T-helper 2 cell treated with Interferon-gamma antibody and Interleukin-4, amounts not matched to agents 100 ng/mL and 5 ng/mL, for 36 hours (primary cell): ENCODE data around the gene SLC10A3. TPM values are rescaled to one million over a fixed set of nuclear protein-coding genes. Genes with fewer than 3 reads are reported as not detected.

ENCODE experiments used
- intact Hi-C: fragments of 100-400 bp; cut with micrococcal nuclease; formaldehyde crosslinking; loops from one replicate; pipeline ENCODE4 v1.15.1; 2023
- total RNA-seq: library from RNA; stranded (reverse); gene quantifications from 2 replicates; pipeline ENCODE4 v1.2.3, GENCODE V29; 2022

The SLC10A3 gene
- total RNA-seq, 1 donor from 2014 or later = 22.3 TPM

DNA sequence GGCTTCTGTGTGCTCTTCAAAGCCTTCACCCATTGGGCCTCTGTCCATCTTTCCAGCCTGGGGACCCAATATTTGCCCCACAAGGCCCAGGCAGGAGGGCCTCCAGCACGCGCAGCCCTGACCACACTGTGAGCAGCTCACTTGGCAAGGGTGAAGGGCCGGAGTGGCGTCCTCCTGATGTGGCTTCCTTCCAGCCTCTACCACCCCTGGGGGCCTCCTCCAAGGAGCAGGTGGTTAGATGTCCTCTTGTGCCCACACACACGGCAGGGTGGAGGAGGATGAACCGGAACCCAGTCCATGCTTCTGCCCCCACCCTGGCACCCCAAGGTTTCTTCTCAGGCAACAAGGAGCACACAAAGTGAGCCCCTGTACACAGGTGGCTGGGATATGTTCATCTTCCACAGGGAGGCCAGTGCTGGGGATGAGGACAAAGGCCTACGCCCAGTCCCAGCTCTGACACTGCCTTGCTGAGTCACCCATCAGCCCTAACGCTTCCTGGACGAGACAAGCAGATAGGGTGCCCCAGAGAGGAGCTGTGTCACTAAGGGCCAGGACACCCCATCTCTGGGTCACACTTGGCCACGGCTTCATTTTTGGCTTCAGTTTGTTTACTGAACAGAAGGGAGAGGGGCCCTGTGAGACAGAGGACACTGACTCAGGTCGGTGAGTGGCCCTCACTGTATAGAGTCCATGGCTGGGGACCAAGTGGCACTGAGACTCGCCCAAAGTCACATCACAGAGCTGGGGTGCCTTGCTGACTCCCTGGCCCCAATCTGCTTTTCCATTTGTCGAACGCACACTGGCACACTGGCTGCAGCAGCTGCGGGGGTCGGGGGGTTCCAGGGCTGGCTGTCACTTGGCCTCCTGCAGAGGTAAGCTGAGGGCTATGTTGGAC is 5.9 kb downstream of the SLC10A3 start:
- intact Hi-C loops = no loop called here

DNA sequence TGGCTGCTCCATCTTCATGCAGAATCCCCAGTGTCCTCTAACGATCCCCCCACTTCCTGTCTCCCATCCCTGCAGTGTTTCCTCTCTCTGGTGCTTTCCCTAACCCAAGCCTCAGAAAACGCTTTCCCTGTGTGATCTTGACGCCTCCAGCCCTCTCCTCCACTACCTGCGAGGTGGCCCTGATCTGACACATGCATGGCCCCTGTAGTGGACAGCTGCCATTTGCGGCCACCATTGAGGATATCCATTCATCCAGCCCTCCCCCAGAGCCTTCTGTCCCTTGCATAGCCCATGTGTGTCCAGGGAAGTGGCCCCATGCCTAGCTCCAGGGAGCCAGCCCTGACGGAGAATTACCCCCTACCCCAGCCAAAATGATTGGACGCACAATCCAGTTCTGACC is 7.1 kb downstream of the SLC10A3 start:
- intact Hi-C loops = no loop called here

DNA sequence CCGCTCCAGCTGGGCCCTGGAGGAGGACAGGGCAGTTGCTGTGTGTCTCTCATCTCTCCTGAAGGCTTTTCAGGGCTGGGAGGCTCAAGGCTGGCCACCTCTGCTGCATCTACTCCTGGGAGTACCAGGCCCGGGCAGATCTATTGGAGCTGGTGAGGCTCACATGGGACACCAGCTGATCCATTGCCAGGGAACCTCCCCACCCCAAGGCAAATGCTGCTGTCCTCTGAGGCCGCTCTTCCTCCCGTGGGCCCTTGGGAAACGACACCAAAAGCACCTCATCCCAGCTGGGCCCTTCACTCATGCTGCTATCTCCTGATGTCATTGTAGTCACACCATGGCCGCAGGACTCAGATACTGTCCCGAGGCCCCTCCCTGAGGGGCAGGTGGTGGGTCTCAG is 7.6 kb downstream of the SLC10A3 start:
- intact Hi-C loops = no loop called here

DNA sequence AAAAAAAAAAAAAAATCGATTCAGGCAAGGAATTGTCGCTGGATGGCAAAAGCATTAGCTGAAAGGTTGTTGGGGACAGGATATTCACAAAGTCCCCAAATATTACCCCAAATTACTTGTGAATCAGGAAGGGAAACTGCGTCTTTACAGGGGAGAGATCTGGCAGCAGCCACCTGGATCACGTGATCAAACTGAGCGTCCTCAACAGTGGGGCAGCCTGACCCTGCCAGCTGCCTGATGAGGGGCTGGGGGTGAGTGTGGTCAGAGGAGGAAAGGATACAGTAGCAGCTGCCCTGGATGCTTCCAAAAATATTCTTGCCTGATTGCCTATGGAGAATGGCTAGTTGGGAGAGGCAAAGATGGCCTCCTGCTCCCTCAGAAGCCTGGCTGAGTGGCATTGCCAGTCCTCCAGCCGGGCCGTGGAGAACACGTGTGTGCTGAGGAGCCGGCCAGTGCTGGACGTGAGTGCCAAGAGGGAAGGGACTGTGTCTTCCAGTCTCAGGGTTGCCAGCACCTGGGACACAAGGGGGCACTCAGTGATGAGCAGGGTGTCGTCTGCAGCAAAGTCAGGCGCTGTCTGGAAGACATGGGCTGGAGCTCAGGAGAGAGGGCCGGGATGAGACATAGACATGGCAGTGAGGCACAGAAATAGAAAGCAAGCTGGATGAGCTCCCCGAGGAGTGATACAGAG is 8.4 kb downstream of the SLC10A3 start:
- intact Hi-C loops = no loop called here

DNA sequence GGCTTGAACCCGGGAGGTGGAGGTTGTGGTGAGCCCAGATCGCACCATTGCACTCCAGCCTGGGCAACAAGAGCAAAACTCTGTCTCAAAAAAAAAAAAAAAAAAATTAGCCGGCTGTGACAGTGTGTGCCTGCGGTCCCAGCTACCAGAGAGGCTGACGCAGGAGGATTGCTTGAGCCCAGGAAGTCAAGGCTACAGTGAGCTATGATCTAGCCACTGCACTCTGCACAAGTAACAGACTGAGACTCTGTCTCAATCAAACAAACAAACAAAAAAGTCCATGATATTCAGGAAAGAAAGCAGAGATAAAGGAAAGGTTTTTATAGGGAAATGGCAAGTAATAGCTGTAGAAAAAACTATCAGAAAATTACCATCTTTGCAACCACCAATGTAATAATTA is 9.2 kb downstream of the SLC10A3 start:
- intact Hi-C loops = no loop called here

DNA sequence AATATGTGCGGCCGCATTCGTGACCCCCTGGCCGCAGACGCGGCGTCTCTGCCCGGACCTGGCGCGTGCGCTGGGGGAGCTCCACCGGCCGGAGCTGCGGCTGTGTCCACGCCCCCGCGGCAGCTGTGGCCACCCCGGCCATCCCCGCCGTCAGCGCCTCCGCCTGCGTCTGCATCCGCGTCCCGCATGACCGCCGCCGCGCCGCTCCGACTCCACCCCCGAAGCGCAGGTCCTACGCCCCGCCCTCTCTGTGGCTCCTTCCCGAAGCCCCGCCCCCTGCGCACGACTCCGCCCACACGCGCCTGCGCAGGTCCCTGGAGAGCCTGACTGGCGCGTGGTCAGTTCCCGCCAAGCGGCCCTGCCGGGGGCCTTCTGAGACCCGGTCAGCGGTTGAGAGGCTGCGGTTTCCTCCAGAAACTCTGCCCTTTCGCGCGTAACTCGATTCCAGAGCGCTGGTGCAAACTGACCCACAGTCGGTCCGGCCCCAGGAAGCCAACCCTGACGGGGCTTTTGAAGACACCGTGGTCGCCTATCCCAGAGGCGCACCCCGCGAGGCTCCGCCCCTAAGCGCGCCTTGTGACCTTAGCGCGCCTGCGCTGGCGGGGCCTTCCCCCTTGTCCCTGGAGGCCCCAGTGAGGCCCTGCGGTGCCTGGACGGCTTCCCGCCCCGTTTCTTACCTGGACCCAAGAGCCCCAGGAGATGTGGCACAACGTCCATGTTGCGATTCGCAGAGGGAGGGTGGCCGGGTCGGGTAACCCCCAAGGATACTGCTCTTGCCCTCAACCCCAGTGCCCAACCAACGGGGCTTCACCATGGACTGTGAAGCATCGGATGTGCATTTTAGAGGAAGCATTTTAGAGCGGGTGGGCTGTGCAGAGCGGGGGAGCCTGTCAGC is 11.5 kb downstream of the SLC10A3 start, which contains the start of gene LAGE3:
LAGE3 (minus strand) TSS at position 554 of the 895 bp plus-strand sequence; CDS start at position 188, 366 bp downstream.
- intact Hi-C loops = loop anchor here (1.0 to 5.0 kb wide), 5 partner anchors 11 to 757 kb away; partner anchors contain the start of genes ABCD1, BCAP31, FAM50A and IKBKG

DNA sequence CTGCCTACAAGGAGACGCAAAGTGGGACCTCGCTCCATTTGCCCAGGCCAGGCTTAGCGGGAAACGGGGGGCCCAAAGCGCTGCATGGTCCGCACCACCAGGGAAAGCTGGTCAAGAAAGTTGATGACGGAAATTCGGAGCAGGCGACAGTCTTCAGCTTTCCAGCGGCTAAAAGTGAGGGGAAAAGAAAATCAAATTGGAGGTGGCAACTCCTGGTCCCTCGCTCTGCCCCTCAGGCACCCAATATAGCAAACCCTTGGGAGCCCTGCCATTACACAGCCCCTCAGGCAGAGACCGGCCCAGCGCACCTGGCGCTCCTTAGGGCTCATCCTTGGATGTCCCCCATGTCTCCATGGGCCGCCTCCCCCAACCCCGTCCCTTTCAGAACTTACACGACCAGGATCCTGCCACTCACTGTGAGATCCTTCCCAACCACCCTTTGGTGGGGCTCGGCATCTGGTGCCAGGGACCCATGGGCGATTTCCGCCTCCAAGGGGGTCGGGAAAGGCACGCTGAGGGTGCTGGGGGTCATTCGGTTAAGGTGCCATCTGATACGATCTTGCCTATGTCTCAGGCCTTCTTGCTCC is 12.4 kb downstream of the SLC10A3 start:
- intact Hi-C loops = loop anchor here (5.0 kb wide), 3 partner anchors 36 to 756 kb away; partner anchors contain the start of genes ABCD1, BCAP31, FAM50A and TAFAZZIN

DNA sequence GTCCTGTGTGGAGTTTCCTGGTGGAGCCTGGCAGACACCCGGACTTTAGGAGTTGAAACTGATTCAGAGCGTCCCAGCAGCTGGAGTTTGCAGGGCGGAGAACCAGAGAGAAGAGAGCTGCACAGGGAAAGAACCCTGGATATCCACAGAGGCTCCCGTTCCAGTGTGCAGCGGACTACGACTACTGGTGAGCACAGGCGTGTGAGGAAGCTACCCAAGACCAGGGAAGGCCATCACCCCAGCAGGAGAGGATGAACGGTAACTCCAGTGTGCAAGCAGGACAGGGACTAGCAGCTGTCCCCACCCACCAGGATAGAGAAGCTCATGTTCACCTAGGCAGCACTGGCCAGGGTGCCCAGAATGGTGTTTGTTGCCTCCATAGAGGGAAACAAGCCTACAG is 13.6 kb downstream of the SLC10A3 start:
- intact Hi-C loops = loop anchor here (5.0 kb wide), 3 partner anchors 35 to 755 kb away; partner anchors contain the start of genes ABCD1, BCAP31, FAM50A and TAFAZZIN

DNA sequence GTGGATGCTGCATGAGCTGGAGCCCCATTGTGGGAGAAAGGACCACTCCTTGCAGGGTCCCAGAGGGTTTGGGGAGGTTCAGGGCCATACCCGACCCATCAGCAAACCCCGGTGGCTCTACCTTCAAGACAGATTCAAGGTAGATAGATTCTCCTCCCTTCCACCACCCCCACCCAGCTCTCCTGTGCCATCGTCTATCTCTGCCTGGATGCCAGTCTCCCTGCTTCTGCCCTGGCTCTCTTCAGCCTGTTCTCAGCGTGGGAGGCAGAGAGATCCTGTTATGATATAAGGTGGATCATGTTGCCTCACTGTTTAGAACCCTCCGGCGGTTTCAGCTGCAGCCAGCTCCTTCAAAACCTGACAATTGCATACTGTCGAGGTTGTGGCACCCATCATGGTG is 16.7 kb downstream of the SLC10A3 start:
- intact Hi-C loops = no loop called here

DNA sequence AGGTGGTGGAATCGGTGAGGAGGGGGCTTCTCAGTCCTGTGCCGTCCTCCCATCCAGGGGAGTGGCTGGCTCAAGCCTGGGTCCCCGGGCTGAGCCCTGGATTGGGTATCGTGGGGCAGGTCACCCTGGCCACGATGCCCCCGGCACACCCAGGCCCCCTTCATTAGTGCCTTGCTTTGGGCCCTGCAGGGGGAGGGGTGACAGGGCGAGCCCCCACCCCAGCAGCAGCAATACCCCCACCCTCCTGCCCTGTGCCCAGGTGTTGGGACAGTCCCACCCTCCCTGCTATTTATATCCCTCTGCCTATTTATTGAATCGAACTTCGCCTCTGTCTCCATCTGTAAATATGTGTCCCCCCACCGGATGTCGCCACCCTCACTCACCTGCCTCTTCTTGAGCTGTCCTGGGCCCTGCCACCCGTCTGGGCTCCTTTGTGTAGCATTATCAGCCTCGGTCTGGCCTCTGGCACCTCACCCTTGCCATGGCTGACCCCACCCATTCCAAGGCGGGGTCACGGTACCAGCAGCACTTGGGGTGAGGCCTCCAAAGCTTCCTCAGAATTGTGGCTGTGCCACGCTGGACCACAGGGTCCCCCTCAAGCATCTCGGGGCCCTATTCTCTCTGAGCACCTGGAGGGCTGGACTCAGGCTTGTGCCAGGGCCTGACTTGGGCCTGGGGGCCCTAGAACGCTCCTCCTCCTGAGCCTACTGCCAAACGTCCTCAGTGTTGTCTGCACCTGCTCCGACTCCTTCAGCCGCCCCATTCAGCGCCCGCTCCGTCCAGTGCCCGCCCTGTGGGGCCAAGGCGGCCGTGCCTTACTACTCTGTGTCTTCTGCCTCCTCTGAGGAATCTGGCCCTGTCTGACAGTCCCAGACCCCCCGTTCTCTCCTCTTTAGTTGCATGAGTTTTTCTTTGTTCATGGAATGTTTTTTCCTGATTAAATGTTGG is 17.5 kb downstream of the SLC10A3 start:
- intact Hi-C loops = no loop called here

DNA sequence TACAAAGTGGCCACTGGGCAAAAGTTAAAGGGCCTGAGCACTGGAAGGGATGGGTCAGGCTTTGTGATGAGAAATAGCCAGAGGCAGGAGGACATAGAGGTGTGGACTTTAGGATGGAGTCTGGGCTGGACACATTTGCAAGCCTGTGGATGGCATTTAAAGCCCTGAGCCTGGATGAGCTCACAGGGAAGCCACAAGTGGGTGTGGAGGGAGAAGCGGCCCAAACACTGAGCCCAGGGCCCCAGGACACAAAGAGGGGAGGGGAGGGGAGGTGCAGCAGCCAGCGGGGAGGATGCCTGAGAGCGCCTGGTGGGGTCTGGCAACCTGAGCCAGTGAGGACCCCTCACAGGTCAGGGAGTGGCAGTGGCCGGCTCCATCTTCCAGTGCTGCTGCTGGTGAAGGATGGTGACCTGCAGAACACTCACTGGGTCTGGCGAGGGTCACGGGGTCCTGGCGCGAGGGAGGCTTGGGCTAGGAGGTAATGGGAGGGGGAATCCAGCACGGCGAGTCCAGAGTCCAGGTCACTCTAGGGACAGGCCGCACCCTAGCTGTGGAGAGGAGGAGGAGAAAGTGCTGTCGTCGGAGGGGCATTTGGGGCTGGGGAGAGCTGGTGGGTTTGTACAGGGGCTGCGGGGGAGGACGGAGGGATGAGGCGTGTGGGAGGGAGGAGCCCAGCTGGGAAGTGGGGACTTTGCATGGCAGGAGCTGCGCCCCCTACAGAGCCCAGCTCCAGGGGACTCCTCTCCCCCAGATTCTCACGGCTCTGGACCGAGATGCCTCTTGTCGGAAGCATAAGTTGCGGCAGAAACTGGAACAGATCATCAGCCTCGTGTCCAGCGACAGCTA is 18.4 kb downstream of the SLC10A3 start:
- intact Hi-C loops = no loop called here

DNA sequence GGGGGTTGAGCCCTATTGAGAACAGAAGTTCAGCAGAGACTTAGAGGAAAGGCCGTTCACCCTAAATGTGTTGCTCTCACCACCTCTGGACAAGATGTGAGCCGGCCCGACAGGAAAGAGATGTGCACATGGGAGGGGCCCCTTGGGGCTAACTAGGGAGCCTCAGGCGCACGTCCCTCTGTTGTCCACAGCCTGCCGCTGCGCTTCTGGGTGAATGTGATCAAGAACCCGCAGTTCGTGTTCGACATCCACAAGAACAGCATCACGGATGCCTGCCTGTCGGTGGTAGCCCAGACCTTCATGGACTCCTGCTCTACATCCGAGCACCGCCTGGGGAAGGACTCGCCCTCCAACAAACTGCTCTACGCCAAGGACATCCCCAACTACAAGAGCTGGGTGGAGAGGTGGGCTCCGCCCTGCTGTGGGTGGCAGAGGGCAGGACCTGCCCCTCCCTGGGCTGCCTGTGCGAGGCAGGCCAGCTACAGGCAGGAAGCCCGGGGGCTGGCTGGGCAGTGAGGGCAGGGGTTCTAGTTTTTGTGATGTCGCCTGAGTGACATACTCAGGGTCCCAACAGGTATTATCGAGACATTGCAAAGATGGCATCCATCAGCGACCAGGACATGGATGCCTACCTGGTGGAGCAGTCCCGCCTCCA is 19.4 kb downstream of the SLC10A3 start:
- intact Hi-C loops = no loop called here

DNA sequence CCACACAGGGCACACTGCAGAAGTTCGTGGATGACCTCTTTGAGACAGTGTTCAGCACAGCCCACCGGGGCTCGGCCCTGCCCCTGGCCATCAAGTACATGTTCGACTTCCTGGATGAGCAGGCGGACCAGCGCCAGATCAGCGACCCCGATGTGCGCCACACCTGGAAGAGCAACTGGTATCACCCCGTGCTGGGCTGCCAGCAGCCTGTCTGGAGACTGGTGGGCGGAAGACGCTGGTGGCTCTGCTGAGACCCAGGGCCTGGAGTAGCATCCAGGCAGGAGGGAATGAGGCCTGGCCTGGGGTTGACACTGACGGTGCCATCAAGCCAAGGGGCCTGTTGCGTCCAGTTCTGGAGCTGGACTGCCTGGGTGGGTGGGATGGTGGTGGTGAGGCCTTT is 20.0 kb downstream of the SLC10A3 start:
- intact Hi-C loops = no loop called here

DNA sequence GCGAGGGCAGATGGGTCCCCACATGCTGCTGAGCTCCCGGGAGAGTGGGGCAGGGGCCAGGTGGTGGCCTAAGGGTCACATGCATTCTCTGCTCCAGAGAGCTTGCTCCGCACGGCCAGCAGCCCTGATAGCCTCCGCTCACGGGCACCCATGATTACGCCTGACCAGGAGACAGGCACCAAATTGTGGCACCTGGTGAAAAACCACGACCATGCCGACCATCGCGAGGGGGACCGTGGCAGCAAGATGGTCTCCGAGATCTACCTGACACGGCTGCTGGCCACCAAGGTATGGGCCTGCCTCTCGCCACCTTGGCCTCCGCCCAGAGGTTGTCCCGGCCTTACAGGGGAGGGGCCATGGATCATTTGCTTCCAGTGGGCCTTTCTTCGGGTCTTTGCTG is 20.5 kb downstream of the SLC10A3 start:
- intact Hi-C loops = no loop called here

DNA sequence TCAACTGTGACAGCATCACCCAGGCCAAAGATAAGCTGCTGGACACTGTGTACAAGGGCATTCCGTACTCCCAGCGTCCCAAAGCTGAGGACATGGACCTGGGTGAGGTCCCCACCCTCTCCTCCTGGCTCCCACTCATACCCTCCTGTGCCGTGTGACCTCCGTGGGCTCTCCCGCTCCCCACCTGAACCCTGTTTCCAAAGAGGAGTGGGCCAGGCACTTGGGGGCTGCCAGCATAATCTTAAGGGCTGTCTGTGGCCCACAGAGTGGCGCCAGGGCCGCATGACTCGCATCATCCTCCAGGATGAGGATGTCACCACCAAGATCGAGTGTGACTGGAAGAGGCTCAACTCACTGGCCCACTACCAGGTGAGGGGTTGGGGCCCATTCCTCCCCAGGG is 21.3 kb downstream of the SLC10A3 start:
- intact Hi-C loops = no loop called here

DNA sequence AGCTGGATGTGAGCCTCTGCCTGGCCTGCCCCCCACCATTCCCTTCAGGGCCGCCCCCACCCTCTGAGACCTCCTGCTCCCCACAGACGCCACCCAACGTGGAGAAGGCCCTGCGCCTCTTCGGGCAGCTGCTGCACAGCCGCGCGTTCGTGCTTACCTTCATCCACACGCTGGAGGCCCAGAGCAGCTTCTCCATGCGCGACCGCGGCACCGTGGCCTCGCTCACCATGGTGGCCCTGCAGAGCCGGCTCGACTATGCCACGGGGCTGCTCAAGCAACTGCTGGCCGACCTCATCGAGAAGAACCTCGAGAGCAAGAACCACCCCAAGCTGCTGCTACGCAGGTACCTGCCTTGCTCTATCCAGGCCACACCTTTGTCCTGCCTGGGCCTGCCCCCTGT is 22.2 kb downstream of the SLC10A3 start:
- intact Hi-C loops = no loop called here

DNA sequence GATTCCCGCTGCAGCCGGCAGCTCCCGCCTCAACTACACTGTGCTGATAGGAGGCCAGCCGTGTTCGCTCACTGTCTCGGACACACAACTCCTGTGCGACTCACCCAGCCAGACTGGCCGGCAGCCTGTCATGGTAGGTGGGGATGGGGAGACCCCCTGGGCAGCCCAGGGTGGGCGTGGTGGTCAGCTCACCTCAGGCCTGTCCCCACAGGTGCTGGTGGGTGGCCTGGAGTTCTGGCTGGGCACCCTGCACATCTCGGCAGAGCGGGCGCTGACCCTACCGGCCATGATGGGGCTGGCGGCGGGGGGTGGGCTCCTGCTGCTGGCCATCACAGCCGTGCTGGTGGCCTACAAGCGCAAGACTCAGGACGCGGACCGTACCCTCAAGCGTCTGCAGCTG is 22.9 kb downstream of the SLC10A3 start:
- intact Hi-C loops = no loop called here

DNA sequence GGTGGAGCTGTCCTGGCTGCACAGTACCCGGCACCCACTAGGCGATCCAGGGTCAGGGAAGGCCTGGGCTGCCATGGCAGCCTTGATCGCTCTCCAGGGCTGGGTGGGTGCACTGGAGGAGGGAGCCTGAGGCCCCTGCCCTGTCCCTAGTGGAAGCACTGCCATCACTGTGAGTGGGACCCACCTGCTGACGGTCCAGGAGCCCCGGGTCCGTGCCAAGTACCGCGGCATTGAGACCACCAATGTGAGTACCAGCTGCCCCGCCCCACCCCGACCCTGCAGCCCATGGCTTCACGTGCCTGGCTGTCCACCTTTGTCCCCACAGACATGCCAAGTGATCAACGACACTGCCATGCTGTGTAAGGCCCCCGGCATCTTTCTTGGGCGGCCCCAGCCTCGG is 23.5 kb downstream of the SLC10A3 start:
- intact Hi-C loops = no loop called here
